PC-9 (cell line): ENCODE measurements around the gene CDH18.

Experiments
- CTCF ChIP-seq: fragments of 200-600 bp; sonication (generic); conservative IDR thresholded peaks from 2 replicates; pipeline ENCODE4 v1.6.1; 2017; ENCODE audit warnings: mixed run types, antibody characterized with exemption, mild to moderate bottlenecking, moderate library complexity
- EZH2 ChIP-seq: fragments of 200-600 bp; sonication (generic); IDR thresholded peaks from 2 replicates; pipeline ENCODE4 v1.8.0; 2017; ENCODE audit warnings: antibody characterized with exemption, low read depth

GRCh38 chr5:19625562-19625961, 362.4 kb downstream of the CDH18 start:
- TF ChIP-seq EZH2 (no peak), CTCF (no peak)
